Adipose tissue (tissue), 3 donors: ENCODE data around the gene SCARB1. TPM values are rescaled to one million over a fixed set of nuclear protein-coding genes. Genes with fewer than 3 reads are reported as not detected.

Source experiments
- H3K27ac ChIP-seq: one replicate; pipeline ENCODE4 v1.5.1; 2013; ENCODE audit warnings: low read depth, low read length
- WGBS, 3 donors: extraction: QIAGEN DNeasy Blood & Tissue Kit; methylation state at CpG; one replicate each; pipeline ENCODE4 v1.1.7; 2013; 5-methylcytosine and 5-hydroxymethylcytosine counted together
- polyA plus RNA-seq, 3 donors: library from polyadenylated mRNA; stranded (reverse); fragments of 200-250 nt; gene quantifications; one replicate each; pipeline ENCODE4 v1.2.3, GENCODE V29; 2013
- donor health status: healthy with polysubstance abuse.
- donor health status: Bipolar disorder and iron deficiency.
- donor health status: healthy.

The SCARB1 gene
- polyA plus RNA-seq, 3 donors, result 10.1 to 54.9 (median 22.7) TPM

DNA sequence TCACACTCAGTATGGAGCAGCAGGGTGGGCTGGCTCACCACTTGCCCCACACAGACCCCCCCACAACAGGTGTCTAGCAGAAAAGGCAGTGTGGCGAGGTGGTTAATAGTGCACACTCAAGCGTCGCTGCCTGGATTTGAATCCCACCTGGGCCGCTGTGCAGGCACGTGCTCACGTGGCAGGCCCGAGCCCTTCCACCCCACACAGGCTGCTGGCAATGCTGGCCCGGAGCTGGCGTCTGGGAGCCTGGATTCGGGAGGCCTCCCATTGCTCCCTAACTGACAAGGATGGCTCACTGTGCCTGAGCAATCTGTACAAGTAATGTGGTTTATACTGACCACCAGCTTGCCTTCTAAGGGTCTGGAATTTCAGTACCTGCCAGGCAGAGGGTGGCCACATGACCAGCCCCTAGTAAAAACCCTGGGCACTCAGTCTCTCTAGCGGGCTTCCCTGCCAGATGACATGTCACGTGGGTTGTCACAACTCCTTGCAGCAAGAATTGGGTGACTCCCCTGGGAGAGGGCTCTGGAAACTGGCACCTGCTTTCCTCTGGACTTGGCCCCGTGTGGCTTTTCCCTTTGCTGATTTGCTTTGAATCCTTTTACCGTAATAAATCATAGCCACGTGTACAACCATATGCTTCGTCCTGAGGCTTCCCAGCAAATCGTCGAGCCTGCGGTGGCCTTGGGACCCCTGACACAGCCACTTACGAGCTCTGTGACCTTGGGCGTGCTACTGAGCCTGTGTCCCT, 72.8 kb downstream of the SCARB1 start:
- 84 to 93% (median 89%) methylated on average over 21 of the region's 21 CpGs for WGBS, 3 donors
- no peak overlapping the region for H3K27ac ChIP-seq

DNA sequence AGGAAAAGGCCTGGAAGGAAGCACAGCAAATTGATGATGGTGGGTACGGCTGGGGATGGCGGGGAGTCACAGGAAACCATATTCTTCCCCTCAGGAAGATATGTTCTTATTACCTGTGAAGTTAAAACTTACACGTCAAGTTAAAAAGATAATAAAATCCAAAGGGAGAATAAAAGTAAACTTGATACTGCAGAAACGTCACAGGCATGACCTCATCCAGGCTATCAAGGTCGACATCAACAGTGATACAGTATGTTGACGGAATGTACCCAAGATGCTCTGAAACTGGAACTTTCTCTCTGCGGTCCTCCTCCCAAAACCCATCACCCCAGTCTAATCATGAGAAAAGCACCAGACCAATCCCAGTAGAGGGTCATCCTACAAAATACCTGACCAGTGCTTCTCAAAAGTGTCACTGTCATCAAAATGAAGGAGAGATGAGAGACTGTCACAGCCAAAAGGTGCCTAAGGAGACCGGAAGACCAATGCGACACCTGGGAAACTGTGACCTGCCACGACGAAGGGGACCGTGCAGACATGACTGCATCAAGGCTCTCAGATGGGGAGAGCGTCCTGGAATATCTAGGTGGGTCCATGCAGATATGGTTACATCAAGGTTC, 74.6 kb downstream of the SCARB1 start:
- no peak overlapping the region for H3K27ac ChIP-seq
- whole genome bisulfite sequencing, 3 donors, result 90 to 95% (median 93%) methylated on average over 13 of the region's 13 CpGs

DNA sequence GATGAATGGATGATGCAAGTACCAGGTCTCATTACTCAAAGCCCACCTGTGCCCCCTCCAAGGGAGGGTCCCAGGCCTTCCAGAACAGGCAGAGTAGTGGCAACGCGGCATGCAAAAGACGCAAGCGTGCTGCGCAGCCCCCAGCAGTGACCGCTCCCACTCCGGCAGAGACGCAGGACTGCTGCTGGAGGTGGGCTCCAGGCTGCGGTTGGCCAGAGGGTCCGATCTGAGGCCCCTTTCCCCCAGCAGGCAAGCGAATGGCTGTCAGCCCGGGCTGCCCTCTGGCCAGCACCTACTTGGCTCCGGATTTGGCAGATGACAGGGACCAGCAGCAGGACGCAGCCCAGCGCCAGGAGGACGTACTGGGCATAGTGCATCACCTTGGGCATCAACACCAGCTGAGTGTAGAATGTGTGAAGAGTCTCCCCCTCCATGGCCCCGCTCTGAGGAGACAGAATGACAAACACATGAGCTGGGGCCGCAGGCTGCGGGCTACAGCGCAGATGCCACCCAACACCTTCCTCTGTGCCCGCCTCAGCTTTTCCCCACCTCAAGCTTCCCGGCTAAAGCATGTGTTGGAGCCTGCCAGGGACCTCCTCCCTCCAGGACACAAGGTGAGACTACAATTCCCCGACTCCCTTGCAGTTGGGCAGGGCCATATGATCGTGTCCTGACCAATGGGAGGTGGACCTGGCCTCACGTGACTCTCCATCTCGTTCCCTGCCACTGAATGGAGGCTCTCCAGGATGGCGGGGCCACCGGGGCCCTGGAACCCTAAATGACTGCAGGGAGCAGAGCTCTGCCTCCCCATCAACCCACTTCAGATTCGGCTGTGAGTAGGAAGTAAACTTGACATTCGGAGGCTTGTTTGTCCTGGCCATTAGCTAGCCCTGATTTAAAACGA, 77.4 kb downstream of the SCARB1 start:
- no peak overlapping the region for H3K27ac ChIP-seq
- WGBS, 3 donors, result 76 to 84% (median 80%) methylated on average over 31 of the region's 31 CpGs

DNA sequence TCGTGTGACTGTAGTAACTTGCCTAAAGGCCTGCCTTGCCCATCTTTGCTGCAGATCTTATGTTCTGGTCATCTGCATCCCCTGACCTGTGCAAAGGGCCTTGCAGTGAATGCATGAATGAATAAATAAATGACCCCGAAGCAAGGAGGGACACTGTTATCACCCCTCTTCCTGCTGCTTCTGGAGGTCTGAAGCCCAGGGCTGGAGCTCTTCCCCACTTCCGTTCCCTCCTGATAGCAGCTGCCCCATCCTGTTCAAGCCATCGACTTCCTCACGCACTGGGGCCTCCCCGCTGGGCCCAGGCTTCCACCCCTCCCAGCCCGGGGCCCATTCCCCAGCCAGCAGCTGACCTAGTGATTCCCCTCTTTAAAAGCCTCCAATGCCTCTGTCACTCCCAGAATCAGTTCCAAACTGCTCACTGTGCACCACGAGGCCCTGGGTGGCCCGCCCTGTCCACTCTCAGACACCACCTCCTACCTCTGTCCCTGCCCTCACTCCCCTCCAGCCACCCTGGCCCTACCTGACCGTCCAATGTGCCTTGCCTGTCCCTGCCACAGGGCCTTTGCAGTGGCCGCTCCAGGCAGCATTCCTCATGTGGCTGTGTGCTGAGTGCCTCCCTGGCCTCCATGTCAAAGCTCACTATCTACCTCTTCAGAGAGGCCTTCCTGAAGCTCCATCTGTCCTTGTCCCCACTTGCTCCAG, 78.6 kb downstream of the SCARB1 start:
- 75 to 91% (median 78%) methylated on average over 10 to 11 of the region's 11 CpGs for WGBS, 3 donors
- no peak overlapping the region for H3K27ac ChIP-seq

DNA sequence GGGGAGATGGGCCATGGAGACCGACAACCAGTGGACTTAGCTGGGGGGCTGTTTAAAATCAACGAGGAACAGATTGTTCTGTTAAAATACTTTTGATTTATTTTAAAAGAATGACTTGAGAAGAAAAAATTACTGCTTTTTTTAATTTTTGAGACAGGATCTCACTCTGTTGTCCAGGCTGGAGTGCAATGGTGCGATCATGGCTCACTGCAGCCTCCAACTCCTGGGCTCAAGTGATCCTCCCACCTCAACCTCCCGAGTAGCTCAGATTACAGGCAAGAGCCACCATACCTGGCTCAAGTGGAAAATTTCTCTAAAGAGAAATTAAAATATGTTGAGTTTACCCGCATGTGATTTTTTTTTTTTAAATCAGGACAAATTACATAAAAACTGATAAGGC, 80.6 kb downstream of the SCARB1 start:
- 92 to 97% (median 96%) methylated on average over 5 of the region's 5 CpGs for WGBS, 3 donors
- H3K27ac ChIP-seq, result no peak overlapping the region

DNA sequence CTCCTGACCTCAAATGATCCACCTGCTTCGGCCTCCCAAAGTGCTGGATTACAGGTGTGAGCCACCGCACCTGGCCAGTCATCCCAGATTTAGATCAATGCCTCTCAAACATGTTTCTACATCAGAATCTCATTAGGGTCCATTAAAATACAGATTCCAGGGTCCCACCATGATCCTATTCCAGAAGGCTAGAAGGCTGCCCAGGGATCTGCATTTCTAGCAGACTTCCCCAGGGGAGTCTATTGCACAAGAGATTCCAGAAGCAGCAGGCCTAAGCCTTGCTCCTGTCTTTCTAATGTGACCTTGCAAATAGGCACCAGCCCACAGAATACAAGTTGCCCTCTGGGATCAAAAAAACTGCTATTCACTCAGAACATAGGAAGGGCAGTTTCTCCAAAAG, 81.5 kb downstream of the SCARB1 start:
- WGBS, 3 donors, result 93 to 100% (median 100%) methylated on average over 2 of the region's 2 CpGs
- no peak overlapping the region for H3K27ac ChIP-seq

DNA sequence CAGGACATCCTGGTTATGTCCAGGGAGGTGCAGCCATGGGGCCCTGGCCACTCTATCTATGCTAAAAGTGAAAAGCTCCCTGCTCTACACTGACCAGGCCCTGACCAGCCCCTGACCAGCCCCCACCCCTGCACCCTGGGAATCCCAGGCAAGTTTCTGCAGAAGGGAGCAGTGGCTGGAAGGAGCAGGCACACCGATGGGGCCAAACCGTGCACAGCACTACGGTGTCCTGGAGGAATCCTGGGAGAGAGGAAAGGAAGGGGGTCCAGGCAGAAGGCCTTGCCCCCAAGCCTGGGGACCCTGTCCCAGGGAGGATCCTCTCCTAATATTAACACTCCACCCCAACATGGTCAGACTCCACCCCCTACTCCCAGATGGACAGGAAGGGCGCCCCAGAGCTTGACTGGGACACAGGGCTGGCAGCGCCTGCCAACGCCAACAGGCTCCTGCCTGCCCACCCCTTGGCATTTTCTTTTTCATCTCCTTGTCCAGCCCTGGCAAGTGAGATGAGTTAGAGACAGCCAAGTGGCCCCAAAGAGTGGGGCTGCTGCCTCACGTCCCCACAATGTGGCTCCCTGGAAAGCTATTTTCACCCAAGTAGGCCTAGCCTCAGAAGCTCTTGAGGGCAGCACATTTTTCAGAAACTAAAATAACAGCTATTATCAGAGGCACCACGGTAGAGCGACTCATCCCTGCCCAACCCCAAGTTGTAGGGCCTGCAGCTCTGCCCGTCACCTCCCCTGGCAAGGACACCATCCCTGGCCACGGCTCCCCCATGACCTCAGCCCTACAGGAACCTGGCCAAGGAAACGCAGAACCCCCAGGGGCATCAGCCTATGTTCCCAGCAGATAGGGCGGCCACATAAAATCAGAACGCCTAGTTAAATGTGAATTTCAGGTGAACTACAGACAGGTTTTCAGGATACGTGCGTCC, 82.6 kb downstream of the SCARB1 start:
- 83 to 90% (median 84%) methylated on average over 15 to 16 of the region's 16 CpGs for WGBS, 3 donors
- no peak overlapping the region for H3K27ac ChIP-seq

DNA sequence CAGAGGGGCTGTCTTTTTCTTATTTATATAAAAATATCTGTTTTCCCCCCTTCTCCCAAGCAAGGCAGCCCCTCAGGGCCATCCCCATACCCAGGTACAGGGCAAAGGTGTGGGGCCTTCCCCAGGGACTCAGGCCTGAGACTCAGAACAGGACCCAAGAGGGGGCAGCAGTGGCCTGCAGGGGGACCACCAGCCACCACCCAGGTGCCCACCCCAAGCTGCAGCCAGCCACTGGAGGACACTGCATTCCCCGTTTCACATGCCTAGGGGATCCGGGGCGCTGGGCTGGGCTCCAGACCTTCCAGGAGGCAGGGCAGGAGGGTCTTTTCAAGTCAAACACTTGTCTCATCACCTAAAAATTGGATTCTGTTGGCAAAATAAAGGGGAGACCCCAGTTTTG, 83.3 kb downstream of the SCARB1 start:
- H3K27ac ChIP-seq, result no peak overlapping the region
- WGBS, 3 donors, result 97 to 98% (median 98%) methylated on average over 3 of the region's 3 CpGs

DNA sequence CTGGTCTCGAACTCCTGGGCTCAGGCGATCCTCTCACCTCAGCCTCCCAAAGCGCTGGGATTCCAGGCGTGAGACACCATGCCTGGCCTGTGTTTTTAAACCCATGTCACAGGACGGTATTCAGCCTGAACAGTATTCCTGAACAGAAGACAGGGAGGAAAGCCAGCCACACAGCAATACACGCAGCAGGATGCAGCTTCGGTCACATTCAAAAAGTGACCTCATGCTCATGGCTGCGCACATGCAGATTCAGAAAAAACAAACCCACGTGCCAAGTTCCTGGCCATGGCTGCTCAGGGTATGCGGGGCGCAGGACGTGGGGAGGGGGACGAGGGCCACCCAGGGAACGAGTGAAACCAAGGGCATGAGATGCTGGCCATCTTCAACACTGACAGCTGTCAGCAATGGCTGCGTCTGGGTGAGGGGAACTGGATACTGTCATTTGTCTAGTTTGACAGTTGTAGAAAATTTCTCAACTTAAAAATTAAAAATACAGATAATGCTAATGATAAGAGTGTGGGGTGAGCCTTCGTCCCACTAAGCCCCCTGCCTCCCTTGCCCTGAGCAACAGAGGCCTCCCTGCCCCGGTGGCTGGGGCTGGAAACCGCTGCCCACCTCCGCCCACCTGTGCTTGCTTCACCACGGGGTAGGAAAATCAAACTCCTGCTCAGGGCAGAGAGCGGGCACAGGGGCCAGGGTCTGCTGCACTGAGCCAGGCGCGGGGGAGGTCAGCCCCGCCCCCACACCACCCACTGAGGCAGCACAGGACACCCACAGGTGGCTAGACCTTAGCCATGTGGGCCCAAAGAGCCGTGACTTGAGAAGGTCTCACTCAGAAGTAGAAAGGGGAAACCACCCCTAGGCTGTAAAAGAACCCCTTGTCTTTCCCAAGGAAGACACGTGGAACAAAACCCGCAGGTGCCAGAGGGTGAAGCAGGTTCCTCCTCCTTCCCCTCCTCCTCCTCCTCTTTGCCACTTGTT, 84.2 kb downstream of the SCARB1 start:
- no peak overlapping the region for H3K27ac ChIP-seq
- 75 to 88% (median 81%) methylated on average over 27 of the region's 27 CpGs for WGBS, 3 donors

DNA sequence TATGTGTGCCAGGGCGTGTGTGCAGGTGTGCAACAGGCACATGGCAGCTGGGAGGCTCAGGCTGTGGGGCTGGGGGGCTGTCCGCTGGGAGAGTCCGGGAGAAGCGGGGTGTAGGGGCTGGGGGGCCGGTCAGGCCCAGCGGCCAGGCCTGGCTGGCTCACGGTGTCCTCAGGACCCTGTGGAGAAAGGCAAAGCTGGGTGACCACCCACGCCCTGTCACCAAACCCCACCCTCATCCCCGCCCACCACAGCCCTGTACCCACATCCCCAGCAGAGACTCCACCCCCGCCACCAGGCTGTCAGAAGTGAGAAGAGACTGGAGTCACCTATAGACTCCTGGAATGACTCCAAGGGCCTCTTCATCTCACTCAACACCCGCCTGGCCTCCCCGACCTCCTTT, 85.3 kb downstream of the SCARB1 start:
- 85 to 95% (median 93%) methylated on average over 11 to 12 of the region's 12 CpGs for WGBS, 3 donors
- H3K27ac ChIP-seq, result no peak overlapping the region

DNA sequence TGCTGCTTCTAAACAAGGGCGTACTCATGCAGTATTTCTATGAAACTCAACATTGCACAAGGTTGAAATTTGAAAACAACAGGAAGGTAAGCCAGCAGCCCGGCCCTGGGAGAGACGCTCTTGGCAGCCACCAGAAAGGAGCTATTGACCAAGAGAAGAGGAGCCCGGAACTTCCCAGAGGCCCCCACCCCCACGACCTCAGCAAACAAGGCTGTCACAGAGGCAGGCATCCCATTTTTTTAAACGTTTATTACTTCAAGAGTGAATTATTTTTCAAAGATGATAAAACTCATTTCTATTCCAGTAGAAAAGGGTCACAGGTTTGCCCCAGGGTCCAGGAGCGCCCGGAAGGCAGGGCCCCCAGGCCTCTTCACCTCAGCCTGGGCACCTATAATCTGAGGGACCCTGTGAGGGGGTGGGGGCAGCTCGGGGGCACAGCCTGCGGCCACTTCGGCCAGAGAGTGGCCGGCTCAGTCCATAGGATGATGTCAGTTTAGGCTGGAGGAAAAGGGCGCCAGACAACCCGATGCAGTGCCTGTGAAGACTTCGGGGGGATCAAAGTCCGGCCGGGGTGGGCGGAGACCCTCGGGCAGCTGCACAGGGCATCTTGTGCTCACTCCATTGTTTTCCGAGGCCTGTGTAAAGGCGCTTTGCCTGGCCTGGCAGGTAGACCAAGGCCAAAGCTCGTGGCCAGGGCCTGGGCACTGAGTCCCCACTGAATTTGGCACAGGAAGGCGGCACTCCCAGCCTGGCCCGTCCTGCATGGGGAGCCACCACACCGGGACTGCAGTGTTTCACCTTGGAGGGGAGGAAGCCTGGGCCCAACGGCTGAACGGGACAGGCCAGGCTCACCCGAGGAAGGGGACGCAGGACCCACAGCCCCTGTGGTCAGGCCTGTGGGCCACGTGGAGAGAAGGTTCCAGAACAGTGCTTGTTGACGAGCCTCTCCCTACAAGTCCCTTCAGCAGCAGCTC, 86.0 kb downstream of the SCARB1 start:
- WGBS, 3 donors, result 68 to 83% (median 76%) methylated on average over 31 of the region's 31 CpGs
- H3K27ac ChIP-seq, result no peak overlapping the region

DNA sequence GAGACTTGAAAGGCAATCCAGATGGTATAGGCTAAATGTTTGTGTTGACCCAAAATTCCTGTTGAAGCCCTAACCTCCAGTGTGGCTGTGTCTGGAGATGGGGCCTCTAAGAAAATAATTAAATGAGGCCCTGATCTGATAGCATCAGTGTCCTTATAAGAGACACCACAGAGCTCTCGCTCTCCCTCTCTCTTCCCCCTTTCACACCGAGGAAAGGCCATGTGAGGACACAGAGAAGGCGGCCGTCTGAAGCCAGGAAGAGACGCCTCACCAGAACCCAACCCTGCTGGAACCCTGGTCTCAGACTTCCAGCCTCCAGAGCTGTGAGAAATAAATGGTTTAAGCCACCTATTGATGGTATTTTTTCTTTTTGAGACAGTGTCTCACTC, 87.5 kb downstream of the SCARB1 start:
- 53 to 93% (median 61%) methylated on average over 5 of the region's 5 CpGs for WGBS, 3 donors
- no peak overlapping the region for H3K27ac ChIP-seq

DNA sequence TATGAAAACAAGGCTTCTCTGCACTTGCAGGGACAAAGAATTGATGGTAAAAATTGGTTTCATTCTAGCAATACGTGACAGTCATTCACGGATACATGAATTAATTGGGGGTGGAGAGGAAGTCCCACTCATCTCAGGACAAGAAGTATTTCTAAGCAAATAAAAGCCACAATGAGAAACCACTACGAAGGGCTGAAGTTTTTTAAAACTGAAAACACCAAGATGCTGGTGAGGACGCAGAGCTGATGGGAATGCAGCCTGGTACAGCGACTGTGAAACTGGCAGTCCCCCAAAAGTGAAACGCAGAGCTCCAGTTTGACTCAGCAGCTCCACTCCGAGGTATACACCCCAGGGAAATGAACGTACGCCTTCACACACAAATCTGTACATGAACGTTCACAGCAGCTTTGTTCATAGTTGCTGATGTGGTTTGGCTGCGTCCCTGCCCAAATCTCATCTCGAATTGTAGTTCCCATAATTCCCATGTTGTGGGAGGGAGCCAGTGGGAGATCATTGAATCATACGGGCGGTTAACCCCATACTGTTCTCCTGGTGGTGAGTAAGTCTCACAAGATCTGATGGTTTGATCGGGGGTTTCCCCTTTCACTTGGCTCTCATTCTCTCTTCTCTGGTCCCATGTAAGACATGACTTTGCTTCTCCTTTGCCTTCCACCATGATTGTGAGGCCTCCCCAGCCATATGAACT, 89.0 kb downstream of the SCARB1 start:
- no peak overlapping the region for H3K27ac ChIP-seq

DNA sequence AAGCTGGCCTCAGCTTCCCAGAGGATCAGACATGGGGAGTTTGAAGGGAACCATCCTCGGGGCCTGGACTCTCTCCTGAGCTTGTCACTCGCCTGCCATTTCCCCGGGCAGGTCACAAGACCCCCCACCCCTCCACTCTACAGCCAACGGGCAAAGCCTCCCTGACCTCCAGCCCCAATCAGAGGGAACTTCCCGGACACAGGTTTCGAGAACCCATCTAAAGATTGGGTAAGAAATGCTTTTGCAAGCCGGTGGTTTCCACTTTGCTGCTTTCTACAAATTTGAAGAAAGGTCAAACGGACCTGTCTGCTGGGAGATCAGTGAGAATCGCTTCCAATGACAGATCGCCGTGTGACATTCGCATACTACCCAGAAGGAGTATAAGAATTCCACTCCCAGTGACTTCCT, 89.6 kb downstream of the SCARB1 start:
- WGBS, 3 donors, result 21 to 64% (median 27%) methylated on average over 12 of the region's 12 CpGs
- no peak overlapping the region for H3K27ac ChIP-seq

More for the DNA sequence above, 89.0 kb downstream of the SCARB1 start:
- WGBS, 3 donors, result 11 to 44% (median 14%) methylated on average over 15 of the region's 15 CpGs
